Endothelial cell of umbilical vein (primary cell): Measurements from ENCODE around the gene MTREX.

Experiments
- EZH2 ChIP-seq: IDR thresholded peaks from 2 replicates; pipeline ENCODE4 v1.6.1; 2012; ENCODE audit warnings: borderline replicate concordance, low read depth, mild to moderate bottlenecking, moderate library complexity, low read length, inconsistent platforms; ENCODE audit not compliant: severe bottlenecking
- JUN ChIP-seq: IDR thresholded peaks from 2 replicates; pipeline ENCODE4 v1.6.1; 2011; ENCODE audit warnings: borderline replicate concordance, low read depth; ENCODE audit not compliant: insufficient read length, insufficient read depth
- POLR2A ChIP-seq: IDR thresholded peaks from 2 replicates; pipeline ENCODE4 v1.6.1; 2012; ENCODE audit warnings: low read depth, mild to moderate bottlenecking, control low read depth, low read length
- POLR2AphosphoS5 ChIP-seq: IDR thresholded peaks from 2 replicates; pipeline ENCODE4 v1.6.1; 2012; ENCODE audit warnings: low read depth, mild to moderate bottlenecking, control low read depth, low read length, moderate library complexity; ENCODE audit not compliant: insufficient read depth
- TF ChIP-seq, protein P1 (sequence below), 2 donors: IDR thresholded peaks; 1 replicate in 1 of 2; 2 replicates in 1 of 2; pipeline ENCODE4 v1.5.1; 2011; ENCODE audit warnings: low read length in 2 of 2, mild to moderate bottlenecking in 2 of 2, moderate library complexity in 2 of 2, control low read depth in 1 of 2, inconsistent platforms in 1 of 2, low read depth in 1 of 2; ENCODE audit not compliant: insufficient read depth in 1 of 2; ENCODE audit errors: extremely low read depth in 1 of 2
- TF ChIP-seq, protein P2 (sequence below): IDR thresholded peaks from 2 replicates; pipeline ENCODE4 v1.6.1; 2011; ENCODE audit not compliant: insufficient read depth, insufficient read length

DNA sequence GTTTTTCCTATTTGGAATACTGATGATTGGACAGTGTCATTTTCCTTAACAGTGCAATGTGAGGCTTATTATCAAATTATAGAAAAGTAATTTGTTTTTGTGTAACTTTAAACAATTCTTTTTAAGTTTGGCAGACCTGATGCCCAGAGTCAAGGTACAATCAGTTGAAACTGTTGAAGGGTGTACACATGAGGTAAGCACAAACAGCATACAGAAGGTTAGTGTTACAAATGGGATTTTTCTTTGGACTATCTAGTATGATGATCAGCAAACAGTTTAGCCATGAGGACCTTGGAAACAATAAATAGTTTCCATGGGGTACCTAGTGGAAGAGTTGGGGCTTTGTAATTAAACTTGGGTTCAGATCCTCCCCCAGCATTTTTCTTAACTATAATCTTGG lies 16.2 kb downstream of the MTREX start:
- TF ChIP-seq EZH2 (no peak), POLR2A (no peak), POLR2AphosphoS5 (no peak), JUN (no peak)
- TF ChIP-seq, protein P1, sequence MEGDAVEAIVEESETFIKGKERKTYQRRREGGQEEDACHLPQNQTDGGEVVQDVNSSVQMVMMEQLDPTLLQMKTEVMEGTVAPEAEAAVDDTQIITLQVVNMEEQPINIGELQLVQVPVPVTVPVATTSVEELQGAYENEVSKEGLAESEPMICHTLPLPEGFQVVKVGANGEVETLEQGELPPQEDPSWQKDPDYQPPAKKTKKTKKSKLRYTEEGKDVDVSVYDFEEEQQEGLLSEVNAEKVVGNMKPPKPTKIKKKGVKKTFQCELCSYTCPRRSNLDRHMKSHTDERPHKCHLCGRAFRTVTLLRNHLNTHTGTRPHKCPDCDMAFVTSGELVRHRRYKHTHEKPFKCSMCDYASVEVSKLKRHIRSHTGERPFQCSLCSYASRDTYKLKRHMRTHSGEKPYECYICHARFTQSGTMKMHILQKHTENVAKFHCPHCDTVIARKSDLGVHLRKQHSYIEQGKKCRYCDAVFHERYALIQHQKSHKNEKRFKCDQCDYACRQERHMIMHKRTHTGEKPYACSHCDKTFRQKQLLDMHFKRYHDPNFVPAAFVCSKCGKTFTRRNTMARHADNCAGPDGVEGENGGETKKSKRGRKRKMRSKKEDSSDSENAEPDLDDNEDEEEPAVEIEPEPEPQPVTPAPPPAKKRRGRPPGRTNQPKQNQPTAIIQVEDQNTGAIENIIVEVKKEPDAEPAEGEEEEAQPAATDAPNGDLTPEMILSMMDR (IDR thresholded peaks at IDR 0.05; ENCODE audit: extremely low read depth in 1 of 2, insufficient read depth in 1 of 2, low read depth in 1 of 2, low read length in 2 of 2) = no peak
- TF ChIP-seq, protein P2, sequence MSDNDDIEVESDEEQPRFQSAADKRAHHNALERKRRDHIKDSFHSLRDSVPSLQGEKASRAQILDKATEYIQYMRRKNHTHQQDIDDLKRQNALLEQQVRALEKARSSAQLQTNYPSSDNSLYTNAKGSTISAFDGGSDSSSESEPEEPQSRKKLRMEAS = no peak
